ENCODE results near the gene BCS1L. TPM values are rescaled to one million over a fixed set of nuclear protein-coding genes. Genes with fewer than 3 reads are reported as not detected.

The BCS1L gene
- total and polyA plus RNA-seq, 9 of the 15 experiments (the other 6 are each of a cell fraction or from before 2014, with no cell fraction given), result 37.6 to 103 (median 56.7) TPM

DNA sequence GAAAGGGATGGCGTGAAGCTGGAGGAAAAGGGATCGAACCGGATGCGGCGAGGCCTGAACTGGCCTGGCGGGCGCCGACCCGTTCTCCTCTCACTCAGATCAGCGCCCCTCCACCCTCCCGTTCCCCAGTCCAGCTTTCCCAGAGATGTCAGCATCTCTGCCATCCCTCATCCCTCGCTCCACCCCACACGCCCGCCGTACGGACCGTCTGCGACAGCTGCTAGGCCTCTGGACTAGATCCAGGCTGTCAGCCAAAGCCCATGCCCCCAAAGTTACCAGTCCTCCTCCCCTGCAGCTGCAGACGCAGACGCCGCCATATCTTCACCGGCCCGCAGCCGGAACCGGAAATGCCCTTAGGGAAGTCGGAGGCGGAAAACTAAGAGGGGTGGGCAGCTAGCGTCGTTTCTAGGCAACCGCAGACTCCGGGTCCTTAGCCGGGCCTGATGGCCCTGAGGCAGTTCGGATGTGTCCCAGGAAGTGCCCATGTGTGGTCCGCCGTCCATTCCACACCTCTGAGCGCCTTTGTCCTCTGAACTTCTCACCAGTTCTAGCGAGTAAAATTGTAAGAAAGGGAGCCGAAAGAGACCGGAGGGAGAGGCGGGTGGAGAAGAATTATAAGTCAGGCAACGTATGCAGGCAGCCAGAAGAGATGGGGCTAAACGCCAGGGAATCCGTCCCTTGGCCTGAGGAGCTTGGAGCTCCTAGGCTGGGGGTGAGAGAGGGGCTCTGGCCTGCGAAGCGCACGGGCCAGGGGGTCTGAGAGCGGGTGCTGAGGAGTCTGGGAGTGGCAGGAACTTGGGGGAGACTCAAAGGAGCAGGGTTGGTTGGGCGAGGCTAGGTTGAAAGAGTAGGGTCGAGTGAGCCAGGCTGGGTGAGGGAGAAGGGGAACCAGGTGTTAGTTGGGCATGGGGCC is 12.4 kb downstream of the BCS1L start, which contains the start of the genes RNF25 and STK36 (continued):
- TF ChIP-seq, protein P1, sequence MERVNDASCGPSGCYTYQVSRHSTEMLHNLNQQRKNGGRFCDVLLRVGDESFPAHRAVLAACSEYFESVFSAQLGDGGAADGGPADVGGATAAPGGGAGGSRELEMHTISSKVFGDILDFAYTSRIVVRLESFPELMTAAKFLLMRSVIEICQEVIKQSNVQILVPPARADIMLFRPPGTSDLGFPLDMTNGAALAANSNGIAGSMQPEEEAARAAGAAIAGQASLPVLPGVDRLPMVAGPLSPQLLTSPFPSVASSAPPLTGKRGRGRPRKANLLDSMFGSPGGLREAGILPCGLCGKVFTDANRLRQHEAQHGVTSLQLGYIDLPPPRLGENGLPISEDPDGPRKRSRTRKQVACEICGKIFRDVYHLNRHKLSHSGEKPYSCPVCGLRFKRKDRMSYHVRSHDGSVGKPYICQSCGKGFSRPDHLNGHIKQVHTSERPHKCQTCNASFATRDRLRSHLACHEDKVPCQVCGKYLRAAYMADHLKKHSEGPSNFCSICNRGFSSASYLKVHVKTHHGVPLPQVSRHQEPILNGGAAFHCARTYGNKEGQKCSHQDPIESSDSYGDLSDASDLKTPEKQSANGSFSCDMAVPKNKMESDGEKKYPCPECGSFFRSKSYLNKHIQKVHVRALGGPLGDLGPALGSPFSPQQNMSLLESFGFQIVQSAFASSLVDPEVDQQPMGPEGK (CRISPR knock-in tag; IDR thresholded peaks at IDR 0.05; ENCODE audit: borderline replicate concordance), result no peak
- TF ChIP-seq, protein P2, sequence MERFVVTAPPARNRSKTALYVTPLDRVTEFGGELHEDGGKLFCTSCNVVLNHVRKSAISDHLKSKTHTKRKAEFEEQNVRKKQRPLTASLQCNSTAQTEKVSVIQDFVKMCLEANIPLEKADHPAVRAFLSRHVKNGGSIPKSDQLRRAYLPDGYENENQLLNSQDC (CRISPR knock-in tag; IDR thresholded peaks at IDR 0.05), result no peak
- TF ChIP-seq, protein P3, sequence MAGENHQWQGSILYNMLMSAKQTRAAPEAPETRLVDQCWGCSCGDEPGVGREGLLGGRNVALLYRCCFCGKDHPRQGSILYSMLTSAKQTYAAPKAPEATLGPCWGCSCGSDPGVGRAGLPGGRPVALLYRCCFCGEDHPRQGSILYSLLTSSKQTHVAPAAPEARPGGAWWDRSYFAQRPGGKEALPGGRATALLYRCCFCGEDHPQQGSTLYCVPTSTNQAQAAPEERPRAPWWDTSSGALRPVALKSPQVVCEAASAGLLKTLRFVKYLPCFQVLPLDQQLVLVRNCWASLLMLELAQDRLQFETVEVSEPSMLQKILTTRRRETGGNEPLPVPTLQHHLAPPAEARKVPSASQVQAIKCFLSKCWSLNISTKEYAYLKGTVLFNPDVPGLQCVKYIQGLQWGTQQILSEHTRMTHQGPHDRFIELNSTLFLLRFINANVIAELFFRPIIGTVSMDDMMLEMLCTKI (IDR thresholded peaks at IDR 0.05; ENCODE audit: partially characterized antibody), result no peak
- TF ChIP-seq, protein P4, sequence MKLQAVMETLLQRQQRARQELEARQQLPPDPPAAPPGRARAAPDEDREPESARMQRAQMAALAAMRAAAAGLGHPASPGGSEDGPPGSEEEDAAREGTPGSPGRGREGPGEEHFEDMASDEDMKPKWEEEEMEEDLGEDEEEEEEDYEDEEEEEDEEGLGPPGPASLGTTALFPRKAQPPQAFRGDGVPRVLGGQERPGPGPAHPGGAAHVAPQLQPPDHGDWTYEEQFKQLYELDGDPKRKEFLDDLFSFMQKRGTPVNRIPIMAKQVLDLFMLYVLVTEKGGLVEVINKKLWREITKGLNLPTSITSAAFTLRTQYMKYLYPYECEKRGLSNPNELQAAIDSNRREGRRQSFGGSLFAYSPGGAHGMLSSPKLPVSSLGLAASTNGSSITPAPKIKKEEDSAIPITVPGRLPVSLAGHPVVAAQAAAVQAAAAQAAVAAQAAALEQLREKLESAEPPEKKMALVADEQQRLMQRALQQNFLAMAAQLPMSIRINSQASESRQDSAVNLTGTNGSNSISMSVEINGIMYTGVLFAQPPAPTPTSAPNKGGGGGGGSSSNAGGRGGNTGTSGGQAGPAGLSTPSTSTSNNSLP (IDR thresholded peaks at IDR 0.05; ENCODE audit: borderline replicate concordance, low read depth, low read length), result no peak
- TF ChIP-seq, protein P5, sequence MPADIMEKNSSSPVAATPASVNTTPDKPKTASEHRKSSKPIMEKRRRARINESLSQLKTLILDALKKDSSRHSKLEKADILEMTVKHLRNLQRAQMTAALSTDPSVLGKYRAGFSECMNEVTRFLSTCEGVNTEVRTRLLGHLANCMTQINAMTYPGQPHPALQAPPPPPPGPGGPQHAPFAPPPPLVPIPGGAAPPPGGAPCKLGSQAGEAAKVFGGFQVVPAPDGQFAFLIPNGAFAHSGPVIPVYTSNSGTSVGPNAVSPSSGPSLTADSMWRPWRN (IDR thresholded peaks at IDR 0.05; ENCODE audit: low read depth), result no peak
- TF ChIP-seq U2AF1 (optimal IDR thresholded peaks at IDR 0.05; ENCODE audit: low read depth, low read length), result no peak
- TF ChIP-seq, protein P6, sequence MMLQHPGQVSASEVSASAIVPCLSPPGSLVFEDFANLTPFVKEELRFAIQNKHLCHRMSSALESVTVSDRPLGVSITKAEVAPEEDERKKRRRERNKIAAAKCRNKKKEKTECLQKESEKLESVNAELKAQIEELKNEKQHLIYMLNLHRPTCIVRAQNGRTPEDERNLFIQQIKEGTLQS (IDR thresholded peaks at IDR 0.05), result no peak
- TF ChIP-seq, protein P6 (CRISPR knock-in tag; conservative IDR thresholded peaks at IDR 0.05), result no peak
- TF ChIP-seq, protein P7, sequence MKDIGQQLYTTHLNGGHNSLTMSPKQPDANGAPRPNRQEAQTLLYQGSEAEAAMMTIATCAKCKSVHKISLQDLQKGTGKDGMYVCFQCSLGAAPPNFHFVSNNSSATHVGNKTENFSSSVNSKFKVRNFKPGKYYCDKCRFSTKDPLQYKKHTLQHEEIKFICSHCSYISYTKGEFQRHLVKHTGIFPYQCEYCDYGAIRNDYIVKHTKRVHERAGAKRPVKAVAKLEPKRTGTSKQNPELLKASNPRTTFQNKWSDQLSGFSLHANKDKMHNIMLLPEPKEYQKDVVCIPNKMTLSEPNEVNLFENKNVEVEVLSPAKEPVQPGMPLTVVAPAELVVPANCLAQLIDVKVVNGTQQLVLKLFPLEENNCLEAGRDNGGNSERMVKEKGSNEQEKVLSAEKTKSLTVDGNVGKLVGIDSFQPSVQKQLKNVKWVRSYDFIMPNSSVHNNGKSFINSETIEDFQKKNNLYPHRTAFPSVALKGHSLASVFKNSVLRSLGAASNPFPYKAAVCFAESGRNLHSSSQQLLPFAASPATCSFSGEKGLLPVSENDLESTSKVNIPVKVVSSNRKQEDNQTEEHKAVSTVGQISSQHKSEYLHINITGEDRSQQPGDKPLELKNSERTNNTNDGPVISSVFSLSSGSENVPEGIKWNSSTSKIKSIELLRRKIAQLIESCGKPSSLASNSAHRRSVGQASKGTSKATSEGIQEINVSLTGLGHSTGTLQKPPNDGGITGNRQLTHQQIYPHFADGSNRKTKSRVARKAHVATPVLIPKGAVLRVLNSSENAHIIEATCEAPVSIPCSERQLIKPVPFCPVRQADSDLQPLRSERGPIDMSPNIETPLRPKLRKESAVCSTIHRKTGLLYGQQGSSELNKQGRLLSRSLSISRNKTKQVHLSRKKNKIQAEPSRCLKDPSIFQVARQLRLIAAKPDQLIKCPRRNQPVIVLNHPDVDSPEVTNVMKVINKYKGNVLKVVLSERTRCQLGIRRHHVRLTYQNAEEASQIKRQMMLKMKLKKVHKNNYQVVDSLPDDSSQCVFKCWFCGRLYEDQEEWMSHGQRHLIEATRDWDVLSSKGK (CRISPR knock-in tag; IDR thresholded peaks at IDR 0.05), result no peak
- no peak for TF ChIP-seq ZC3H11A (IDR thresholded peaks at IDR 0.05; ENCODE audit: low read depth, low read length)
- TF ChIP-seq MCM7 (IDR thresholded peaks at IDR 0.05), result no peak
- TF ChIP-seq HMG20A (CRISPR knock-in tag; conservative IDR thresholded peaks at IDR 0.05), result no peak
- TF ChIP-seq FOSL1 (tag; conservative IDR thresholded peaks at IDR 0.05), result no peak
- TF ChIP-seq ZNF778 (CRISPR knock-in tag; IDR thresholded peaks at IDR 0.05), result no peak
- no peak for TF ChIP-seq RFX7 (CRISPR knock-in tag; IDR thresholded peaks at IDR 0.05)
- no peak for TF ChIP-seq SRSF7 (optimal IDR thresholded peaks at IDR 0.05; ENCODE audit: low read depth, low read length)

Data from K562 (cell line).